ENCODE results near the gene PKD2. TPM values are rescaled to one million over a fixed set of nuclear protein-coding genes. Genes with fewer than 3 reads are reported as not detected.

PKD2 gene
- total and polyA plus RNA-seq, 2 donors (not counting 1 experiment from before 2014, with no cell fraction given), result 1.8 to 5.8 TPM

- H3K9me3 Mint-ChIP-seq (ENCODE audit: insufficient read depth), result no peaks in the 10 kb centered on the region
- Histone ChIP-seq H3K4me1 (ENCODE audit: control insufficient read depth in 2 of 2, insufficient read depth in 2 of 2, low read length in 2 of 2) (no peaks in the 10 kb centered on the region), H3K4me2 (replicated peaks; ENCODE audit: low read depth, low read length, poor library complexity, severe bottlenecking) (no peak overlapping the region), H3K27ac (ENCODE audit: low read length in 2 of 2) (no peak overlapping the region), H3K9me3 (ENCODE audit: control extremely low read depth in 1 of 3, control insufficient read depth in 2 of 3, insufficient read depth in 1 of 3, low read length in 2 of 3) (no peaks in the 10 kb centered on the region), H2AFZ (ENCODE audit: insufficient read depth, low read depth, low read length, poor library complexity, severe bottlenecking) (no peak overlapping the region), H3K4me3 (ENCODE audit: control extremely low read depth in 1 of 5, extremely low read depth in 1 of 5, insufficient read depth in 1 of 5, low read depth in 2 of 5, low read length in 4 of 5) (no peak overlapping the region), H3K27me3 (replicated peaks in 1 of 4; ENCODE audit: control extremely low read depth in 1 of 4, control insufficient read depth in 3 of 4, insufficient read depth in 4 of 4, low read length in 3 of 4) (no peaks in the 10 kb centered on the region), H3K9ac (ENCODE audit: low read length) (no peak overlapping the region), H4K20me1 (ENCODE audit: control insufficient read depth, insufficient read depth, low read length, poor library complexity, severe bottlenecking) (no peaks in the 10 kb centered on the region), H3K79me2 (ENCODE audit: control insufficient read depth, insufficient read depth, low read length) (no peaks in the 10 kb centered on the region), H3K36me3 (replicated peaks in 1 of 2; ENCODE audit: control extremely low read depth in 1 of 2, control insufficient read depth in 1 of 2, extremely low read depth in 1 of 2, insufficient read depth in 2 of 2, low read length in 1 of 2) (peaks cover 0 to 6% of the 10 kb centered on the region in 2 experiments)
- ATAC-seq (ENCODE audit: low read depth) (no peak), DNase-seq (no peak)
- no peaks in the 10 kb centered on the region for H3K4me1 Mint-ChIP-seq
- no peak overlapping the region for H3K27ac Mint-ChIP-seq
- no peaks in the 10 kb centered on the region for H3K27me3 Mint-ChIP-seq
- TF ChIP-seq CTCF (IDR thresholded peaks at IDR 0.05), result no peak
- TF ChIP-seq EZH2 (IDR thresholded peaks at IDR 0.05; ENCODE audit: borderline replicate concordance, insufficient read depth, low read depth, low read length, poor library complexity, severe bottlenecking), result no peak
- intact Hi-C loops (cut with micrococcal nuclease), result no loop called here
- H3K4me3 Mint-ChIP-seq, result no peak overlapping the region
- WGBS (ENCODE audit: insufficient coverage), result 80% methylated on average over 1 of the region's 2 CpGs
- ChIA-PET CTCF (no interaction called here), POLR2A (no interaction called here)
These were observed 52.3 kb downstream of the PKD2 start for GRCh38 chr4:88059766-88060165.

GRCh38 chr4:88060431-88060830, 53.0 kb downstream of the PKD2 start:
- no peak for DNase-seq

More at GRCh38 chr4:88060431-88060830, 53.0 kb downstream of the PKD2 start:
- H3K27ac Mint-ChIP-seq, result no peak overlapping the region
- no peaks in the 10 kb centered on the region for H3K9me3 Mint-ChIP-seq (ENCODE audit: insufficient read depth)
- H3K79me2 ChIP-seq (ENCODE audit: control insufficient read depth, insufficient read depth, low read length), result no peaks in the 10 kb centered on the region
- H3K27ac ChIP-seq (ENCODE audit: low read length in 2 of 2), result no peak overlapping the region
- intact Hi-C loops (cut with micrococcal nuclease), result no loop called here
- no peak overlapping the region for H3K9ac ChIP-seq (ENCODE audit: low read length)
- POLR2A ChIA-PET, result no interaction called here
- no peaks in the 10 kb centered on the region for H3K4me1 Mint-ChIP-seq
- no peaks in the 10 kb centered on the region for H3K27me3 ChIP-seq (replicated peaks in 1 of 4; ENCODE audit: control extremely low read depth in 1 of 4, control insufficient read depth in 3 of 4, insufficient read depth in 4 of 4, low read length in 3 of 4)
- H3K4me3 ChIP-seq (ENCODE audit: control extremely low read depth in 1 of 5, extremely low read depth in 1 of 5, insufficient read depth in 1 of 5, low read depth in 2 of 5, low read length in 4 of 5), result no peak overlapping the region
- ATAC-seq (ENCODE audit: low read depth), result no peak
- no CpG with 5 or more reads among the region's 2 CpGs for WGBS (ENCODE audit: insufficient coverage)
- no peaks in the 10 kb centered on the region for H3K4me1 ChIP-seq (ENCODE audit: control insufficient read depth in 2 of 2, insufficient read depth in 2 of 2, low read length in 2 of 2)
- no peaks in the 10 kb centered on the region for H3K9me3 ChIP-seq (ENCODE audit: control extremely low read depth in 1 of 3, control insufficient read depth in 2 of 3, insufficient read depth in 1 of 3, low read length in 2 of 3)
- H3K4me2 ChIP-seq (replicated peaks; ENCODE audit: low read depth, low read length, poor library complexity, severe bottlenecking), result no peak overlapping the region
- H3K4me3 Mint-ChIP-seq, result no peak overlapping the region
- H4K20me1 ChIP-seq (ENCODE audit: control insufficient read depth, insufficient read depth, low read length, poor library complexity, severe bottlenecking), result no peaks in the 10 kb centered on the region
- no peak overlapping the region for H2AFZ ChIP-seq (ENCODE audit: insufficient read depth, low read depth, low read length, poor library complexity, severe bottlenecking)
- peaks cover 0 to 6% of the 10 kb centered on the region in 2 experiments for H3K36me3 ChIP-seq (replicated peaks in 1 of 2; ENCODE audit: control extremely low read depth in 1 of 2, control insufficient read depth in 1 of 2, extremely low read depth in 1 of 2, insufficient read depth in 2 of 2, low read length in 1 of 2)
- no peaks in the 10 kb centered on the region for H3K27me3 Mint-ChIP-seq
- TF ChIP-seq EZH2 (IDR thresholded peaks at IDR 0.05; ENCODE audit: borderline replicate concordance, insufficient read depth, low read depth, low read length, poor library complexity, severe bottlenecking) (no peak), CTCF (IDR thresholded peaks at IDR 0.05) (no peak)
- CTCF ChIA-PET, result no interaction called here
